SU-DHL-6 (cell line): ENCODE measurements around the gene IL10.

Experiments used
- EZH2phosphoT487 ChIP-seq: fragments of 200-600 bp; sonication (generic), shearing (Covaris generic); conservative IDR thresholded peaks from 2 replicates; pipeline ENCODE4 v1.6.1; 2018; ENCODE audit warnings: mild to moderate bottlenecking, antibody characterized with exemption, low read length, moderate library complexity, mixed read lengths
- TF ChIP-seq, protein P1 (sequence below): fragments of 200-600 bp; sonication (generic); IDR thresholded peaks from one replicate; pipeline ENCODE4 v1.5.1; 2017; ENCODE audit warnings: antibody characterized with exemption, mild to moderate bottlenecking, low read length, moderate library complexity; ENCODE audit not compliant: insufficient read depth, poor library complexity, severe bottlenecking

DNA sequence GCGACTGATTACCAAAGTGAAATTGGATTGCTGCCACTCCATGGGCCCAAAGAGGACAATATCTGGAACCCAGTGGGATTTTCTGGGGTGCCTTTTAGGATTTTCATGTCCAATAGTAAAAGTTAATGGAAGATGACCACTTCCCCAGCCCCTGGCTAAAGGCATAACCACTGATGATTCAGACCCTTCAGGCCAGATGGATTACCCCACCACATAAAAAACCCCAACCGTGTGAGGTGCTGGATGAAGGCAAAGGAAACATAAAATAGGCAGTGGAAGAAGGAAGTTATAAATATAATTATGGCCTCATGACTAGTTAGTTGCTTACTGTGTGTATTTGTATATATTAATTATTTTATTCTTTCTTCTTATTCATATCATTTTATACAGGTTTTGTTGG, 40.2 kb upstream of the IL10 start:
- TF ChIP-seq, protein P1, sequence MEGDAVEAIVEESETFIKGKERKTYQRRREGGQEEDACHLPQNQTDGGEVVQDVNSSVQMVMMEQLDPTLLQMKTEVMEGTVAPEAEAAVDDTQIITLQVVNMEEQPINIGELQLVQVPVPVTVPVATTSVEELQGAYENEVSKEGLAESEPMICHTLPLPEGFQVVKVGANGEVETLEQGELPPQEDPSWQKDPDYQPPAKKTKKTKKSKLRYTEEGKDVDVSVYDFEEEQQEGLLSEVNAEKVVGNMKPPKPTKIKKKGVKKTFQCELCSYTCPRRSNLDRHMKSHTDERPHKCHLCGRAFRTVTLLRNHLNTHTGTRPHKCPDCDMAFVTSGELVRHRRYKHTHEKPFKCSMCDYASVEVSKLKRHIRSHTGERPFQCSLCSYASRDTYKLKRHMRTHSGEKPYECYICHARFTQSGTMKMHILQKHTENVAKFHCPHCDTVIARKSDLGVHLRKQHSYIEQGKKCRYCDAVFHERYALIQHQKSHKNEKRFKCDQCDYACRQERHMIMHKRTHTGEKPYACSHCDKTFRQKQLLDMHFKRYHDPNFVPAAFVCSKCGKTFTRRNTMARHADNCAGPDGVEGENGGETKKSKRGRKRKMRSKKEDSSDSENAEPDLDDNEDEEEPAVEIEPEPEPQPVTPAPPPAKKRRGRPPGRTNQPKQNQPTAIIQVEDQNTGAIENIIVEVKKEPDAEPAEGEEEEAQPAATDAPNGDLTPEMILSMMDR: no peak
- no peak for TF ChIP-seq EZH2phosphoT487
